Lower leg skin (tissue), 3 donors: ENCODE measurements around the gene AP1G1.

ENCODE experiments used
- POLR2A ChIP-seq, 2 donors: fragments of 450-650 bp; IDR thresholded peaks; one replicate each; pipeline ENCODE4 v1.6.1; 2016 to 2017; ENCODE audit warnings: antibody characterized with exemption in 2 of 2, mild to moderate bottlenecking in 1 of 2, moderate library complexity in 1 of 2
- TF ChIP-seq, protein P1 (sequence below), 3 donors: fragments of 450-650 bp; IDR thresholded peaks; one replicate each; pipeline ENCODE4 v1.5.1; 2016; ENCODE audit warnings: antibody characterized with exemption in 3 of 3, mild to moderate bottlenecking in 3 of 3, moderate library complexity in 2 of 3

DNA sequence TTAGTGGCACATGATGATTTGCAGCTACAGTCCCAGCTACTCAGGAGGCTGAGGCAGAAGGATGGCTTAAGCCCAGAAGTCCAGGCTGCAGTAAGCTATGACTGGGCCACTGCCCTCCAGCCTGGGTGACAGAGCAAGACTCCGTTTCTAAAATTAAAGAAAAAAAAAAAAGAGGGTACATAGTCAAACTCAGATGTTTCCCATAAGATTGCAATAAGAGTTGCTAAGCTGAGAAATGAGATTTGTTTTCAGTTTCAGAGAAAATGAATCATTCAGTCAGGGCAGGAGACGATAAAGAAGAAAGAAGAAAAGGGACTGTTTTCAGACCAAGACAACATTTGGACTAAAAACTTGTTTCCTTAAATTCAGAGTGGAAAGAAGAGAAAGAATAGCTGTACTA lies 54.0 kb downstream of the AP1G1 start:
- TF ChIP-seq, protein P1, sequence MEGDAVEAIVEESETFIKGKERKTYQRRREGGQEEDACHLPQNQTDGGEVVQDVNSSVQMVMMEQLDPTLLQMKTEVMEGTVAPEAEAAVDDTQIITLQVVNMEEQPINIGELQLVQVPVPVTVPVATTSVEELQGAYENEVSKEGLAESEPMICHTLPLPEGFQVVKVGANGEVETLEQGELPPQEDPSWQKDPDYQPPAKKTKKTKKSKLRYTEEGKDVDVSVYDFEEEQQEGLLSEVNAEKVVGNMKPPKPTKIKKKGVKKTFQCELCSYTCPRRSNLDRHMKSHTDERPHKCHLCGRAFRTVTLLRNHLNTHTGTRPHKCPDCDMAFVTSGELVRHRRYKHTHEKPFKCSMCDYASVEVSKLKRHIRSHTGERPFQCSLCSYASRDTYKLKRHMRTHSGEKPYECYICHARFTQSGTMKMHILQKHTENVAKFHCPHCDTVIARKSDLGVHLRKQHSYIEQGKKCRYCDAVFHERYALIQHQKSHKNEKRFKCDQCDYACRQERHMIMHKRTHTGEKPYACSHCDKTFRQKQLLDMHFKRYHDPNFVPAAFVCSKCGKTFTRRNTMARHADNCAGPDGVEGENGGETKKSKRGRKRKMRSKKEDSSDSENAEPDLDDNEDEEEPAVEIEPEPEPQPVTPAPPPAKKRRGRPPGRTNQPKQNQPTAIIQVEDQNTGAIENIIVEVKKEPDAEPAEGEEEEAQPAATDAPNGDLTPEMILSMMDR (IDR thresholded peaks at IDR 0.05), result no peak
- no peak for TF ChIP-seq POLR2A (IDR thresholded peaks at IDR 0.05)
